Measurements from ENCODE around the gene ZNRF2. TPM values are rescaled to one million over a fixed set of nuclear protein-coding genes. Genes with fewer than 3 reads are reported as not detected.
A peak's percentile ranks its signal among the peaks of the same experiment; 100 is the strongest.

The ZNRF2 gene
- 18.7 and 21.4 TPM in 2 replicates for total RNA-seq

GRCh38 chr7:30284298-30285066, at the start of gene ZNRF2:
Gene ZNRF2, plus strand, starts transcription at chr7:30284597. Its CDS starts 761 bp downstream, at chr7:30285358.
- Mint-ChIP-seq H3K9me3 (peaks cover 4% of the 10 kb centered on the region), H3K4me3 (peak within 1 kb of the TSS; percentile 87), H3K27ac (peak within 1 kb of the TSS; percentile 90), H3K36me3 (ENCODE audit: low read depth) (peaks cover 7% of the 10 kb centered on the region), H3K4me1 (peaks cover 48% of the 10 kb centered on the region), H3K27me3 (no peaks in the 10 kb centered on the region)
- ATAC-seq (ENCODE audit: low read depth): peak; percentile 82
- ChIA-PET CTCF (interaction anchor here (1.1 to 1.4 kb wide), 3 partner anchors 64 to 120 kb away, joined by 3 read pairs; no protein-coding TSS in a partner anchor), POLR2A (interaction anchor here (0.7 to 3.2 kb wide), 16 partner anchors 8 to 280 kb away, joined by 3 to 28 read pairs (median 4); partner anchors contain the start of genes MTURN and NOD1)
- DNase-seq: peak; percentile 95
- no peak for TF ChIP-seq CTCF (IDR thresholded peaks at IDR 0.05)
- intact Hi-C loops (cut with micrococcal nuclease): loop anchor here (1.0 to 2.0 kb wide), 14 partner anchors 38 to 310 kb away; partner anchors contain the start of genes FKBP14, GARS1, GGCT and NOD1

- intact Hi-C loops (cut with micrococcal nuclease): no loop called here
- ChIA-PET POLR2A (interaction anchor here (0.6 to 1.1 kb wide), 2 partner anchors 11 to 64 kb away, joined by 3 to 6 read pairs; no protein-coding TSS in a partner anchor), CTCF (no interaction called here)
- H3K36me3 Mint-ChIP-seq (ENCODE audit: low read depth): no peaks in the 10 kb centered on the region
- H3K27me3 Mint-ChIP-seq: no peaks in the 10 kb centered on the region
- DNase-seq (no peak), ATAC-seq (ENCODE audit: low read depth) (peak; percentile 44)
- H3K9me3 Mint-ChIP-seq: no peaks in the 10 kb centered on the region
- TF ChIP-seq CTCF (IDR thresholded peaks at IDR 0.05): no peak
- H3K4me1 Mint-ChIP-seq: peaks cover 48% of the 10 kb centered on the region
- H3K4me3 Mint-ChIP-seq: peak overlapping the region; percentile 54
- peak overlapping the region; percentile 81 for H3K27ac Mint-ChIP-seq
These were observed 47.1 kb upstream of the ZNRF2 start for GRCh38 chr7:30237271-30237695.

DNA sequence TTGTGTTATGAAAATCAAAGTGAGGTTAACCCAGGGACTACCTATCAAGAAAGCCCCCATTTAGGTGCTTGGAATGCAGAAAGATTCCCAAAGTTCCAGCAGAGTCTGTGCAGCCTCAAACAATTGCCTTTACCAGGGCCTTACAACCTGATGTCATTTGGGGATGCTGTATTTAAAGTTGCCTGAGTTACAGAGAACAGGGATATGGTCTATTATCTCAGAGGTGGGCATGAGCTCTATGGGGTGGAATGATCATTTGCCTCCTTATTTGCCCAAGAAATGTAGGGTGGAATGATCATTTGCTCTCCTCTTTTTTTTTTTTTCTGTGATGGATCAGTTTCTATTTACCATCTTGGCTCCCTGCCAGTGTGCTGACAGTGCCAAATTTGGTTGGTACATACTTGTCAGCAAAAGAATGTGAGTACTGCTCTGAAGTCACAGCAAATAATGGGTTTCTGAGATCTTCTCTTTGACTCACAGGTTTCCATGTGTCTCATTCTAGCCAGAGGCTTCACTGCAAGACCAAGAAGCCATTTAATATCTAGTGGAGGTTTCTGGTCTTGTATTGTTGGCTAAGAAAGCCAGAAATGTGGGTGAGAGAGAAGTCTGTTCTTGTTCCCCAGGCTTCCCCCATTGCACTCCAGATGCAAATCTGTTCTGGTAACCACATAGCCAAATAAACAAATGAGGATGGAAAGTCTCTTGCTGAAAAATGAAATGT, 45.5 kb upstream of the ZNRF2 start:
- peak; percentile 69 for ATAC-seq (ENCODE audit: low read depth)
- no peak for DNase-seq
- Mint-ChIP-seq H3K9me3 (no peaks in the 10 kb centered on the region), H3K4me1 (peaks cover 48% of the 10 kb centered on the region), H3K4me3 (peak overlapping the region; percentile 58), H3K36me3 (ENCODE audit: low read depth) (no peaks in the 10 kb centered on the region), H3K27me3 (no peaks in the 10 kb centered on the region), H3K27ac (peak overlapping the region; percentile 88)
- POLR2A ChIA-PET: interaction anchor here (0.6 to 1.5 kb wide), 8 partner anchors 13 to 110 kb away, joined by 3 to 6 read pairs (median 4); partner anchors contain the start of gene ZNRF2
- CTCF ChIA-PET: interaction anchor here (0.7 to 3.5 kb wide), 4 partner anchors 34 to 325 kb away, joined by 3 to 11 read pairs (median 6); no protein-coding TSS in a partner anchor
- intact Hi-C loops (cut with micrococcal nuclease): loop anchor here (1.0 kb wide), 5 partner anchors 13 to 109 kb away; partner anchors contain the start of gene ZNRF2
- no peak for TF ChIP-seq CTCF (IDR thresholded peaks at IDR 0.05)

DNA sequence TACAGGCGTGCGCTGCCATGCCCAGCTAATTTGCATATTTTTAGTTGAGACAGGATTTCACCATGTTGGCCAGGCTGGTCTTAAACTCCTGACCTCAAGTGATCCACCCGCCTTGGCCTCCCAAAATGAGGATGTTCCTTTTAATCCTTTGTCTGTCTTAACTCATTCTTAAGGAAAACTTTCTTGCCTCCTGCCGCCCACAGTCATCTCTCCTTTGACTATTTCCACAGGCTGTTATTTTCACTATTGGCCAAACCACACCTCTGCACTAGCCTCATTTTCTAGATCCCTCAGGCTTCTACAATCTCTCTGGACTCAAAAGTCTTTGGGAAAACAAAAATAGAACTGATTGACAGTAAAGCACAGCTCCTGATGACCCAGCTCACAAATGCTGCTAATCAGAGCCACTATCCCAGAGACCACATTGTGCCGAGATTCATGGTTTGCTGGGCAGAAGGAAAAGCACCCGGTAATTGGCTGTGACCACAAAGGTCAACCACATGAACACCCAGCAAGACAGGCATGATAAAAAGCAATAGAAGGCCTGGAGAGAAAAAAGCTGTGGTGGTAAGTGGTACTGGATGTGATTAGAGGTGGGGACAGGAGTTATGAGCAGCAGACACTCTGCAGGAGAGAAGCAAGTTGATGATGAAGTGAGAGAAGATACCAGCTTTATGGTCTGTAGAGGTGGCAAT, 44.1 kb upstream of the ZNRF2 start:
- Mint-ChIP-seq H3K9me3 (no peaks in the 10 kb centered on the region), H3K27ac (peak overlapping the region; percentile 74), H3K27me3 (no peaks in the 10 kb centered on the region), H3K36me3 (ENCODE audit: low read depth) (no peaks in the 10 kb centered on the region), H3K4me1 (peaks cover 53% of the 10 kb centered on the region), H3K4me3 (peak overlapping the region; percentile 25)
- ATAC-seq (ENCODE audit: low read depth) (no peak), DNase-seq (no peak)
- intact Hi-C loops (cut with micrococcal nuclease): no loop called here
- POLR2A ChIA-PET: interaction anchor here (0.7 to 1.4 kb wide), 3 partner anchors 45 to 231 kb away, joined by 3 to 6 read pairs (median 5); no protein-coding TSS in a partner anchor
- TF ChIP-seq CTCF (IDR thresholded peaks at IDR 0.05): no peak
- CTCF ChIA-PET: interaction anchor here (1.4 to 3.5 kb wide), 3 partner anchors 36 to 324 kb away, joined by 3 to 11 read pairs (median 10); no protein-coding TSS in a partner anchor
